Stimulated activated CD4-positive, alpha-beta T cell treated with anti-CD3 and anti-CD28 coated beads, Interleukin-4, amount 100 ng/mL, for 48 hours (primary cell): ENCODE data around the gene DDX17.

Source experiments
- DNase-seq, 2 donors: peaks; one replicate each; pipeline ENCODE4 v3.0.0-alpha.2; 2020; ENCODE audit warnings: low read depth in 2 of 2

DDX17 gene

GRCh38 chr22:38448945-38449745 lies 57.0 kb downstream of the DDX17 start:
- no peak for DNase-seq

- no peak for DNase-seq
Observed at GRCh38 chr22:38446018-38446601, 60.0 kb downstream of the DDX17 start.

GRCh38 chr22:38444783-38445182 lies 61.3 kb downstream of the DDX17 start:
- no peak for DNase-seq

GRCh38 chr22:38443628-38444521 lies 62.2 kb downstream of the DDX17 start:
- no peak for DNase-seq

- no peak for DNase-seq
Observed at GRCh38 chr22:38442967-38443627, 63.0 kb downstream of the DDX17 start.

- DNase-seq, result no peak
Observed at GRCh38 chr22:38441620-38442287, 64.4 kb downstream of the DDX17 start.

- DNase-seq, result no peak
Observed at GRCh38 chr22:38440747-38441350, 65.3 kb downstream of the DDX17 start.

- DNase-seq, result no peak
Observed at GRCh38 chr22:38437416-38437815, 68.7 kb downstream of the DDX17 start.

- DNase-seq, result no peak
Observed at GRCh38 chr22:38436629-38437395, 69.3 kb downstream of the DDX17 start.

GRCh38 chr22:38435965-38436364 lies 70.1 kb downstream of the DDX17 start:
- no peak for DNase-seq

- DNase-seq, result no peak
Observed at GRCh38 chr22:38435010-38435409, 71.1 kb downstream of the DDX17 start.

GRCh38 chr22:38433871-38434270 lies 72.2 kb downstream of the DDX17 start:
- DNase-seq, result no peak
